Neural cell (in vitro differentiated cells): ENCODE results near the gene DDX54. TPM values are rescaled to one million over a fixed set of nuclear protein-coding genes. Genes with fewer than 3 reads are reported as not detected.

Source experiments
- H2AFZ ChIP-seq: fragments of 200-600, 300-800 bp; sonication (generic), shearing (Covaris generic); 2 replicates; pipeline ENCODE4 v1.6.0; 2014; ENCODE audit warnings: low read depth, mild to moderate bottlenecking, antibody characterized with exemption, low read length, moderate library complexity
- H3F3A ChIP-seq: fragments of 200-600 bp; shearing (Covaris generic); 2 replicates; pipeline ENCODE4 v1.6.1; 2016; ENCODE audit warnings: mild to moderate bottlenecking, moderate library complexity, mixed read lengths, antibody characterized with exemption, low read length; ENCODE audit not compliant: insufficient read depth, poor library complexity, severe bottlenecking
- H3K27ac ChIP-seq: fragments of 200-600, 300-800 bp; sonication (generic), shearing (Covaris generic); 2 replicates; pipeline ENCODE4 v1.5.1; 2014; ENCODE audit warnings: mild to moderate bottlenecking, low read length, moderate library complexity
- H3K27me3 ChIP-seq: fragments of 300-800, 200-600 bp; sonication (generic), shearing (Covaris generic); 2 replicates; pipeline ENCODE4 v1.6.0; 2014; ENCODE audit warnings: mild to moderate bottlenecking, low read depth, low read length, moderate library complexity; ENCODE audit not compliant: insufficient read depth
- H3K36me3 ChIP-seq: fragments of 300-800, 200-600 bp; sonication (generic), shearing (Covaris generic); 2 replicates; pipeline ENCODE4 v1.5.1; 2014; ENCODE audit warnings: mild to moderate bottlenecking, antibody characterized with exemption, low read length, moderate library complexity; ENCODE audit not compliant: insufficient read depth
- H3K4me2 ChIP-seq: fragments of 300-800, 200-600 bp; sonication (generic), shearing (Covaris generic); 2 replicates; pipeline ENCODE4 v1.6.0; 2014; ENCODE audit warnings: mild to moderate bottlenecking, low read length
- H3K4me3 ChIP-seq: fragments of 300-800, 200-600 bp; sonication (generic), shearing (Covaris generic); 2 replicates; pipeline ENCODE4 v1.5.1; 2014; ENCODE audit warnings: mild to moderate bottlenecking, low read length, moderate library complexity
- H3K79me2 ChIP-seq: fragments of 200-600 bp; shearing (Covaris generic); replicated peaks from 2 replicates; pipeline ENCODE4 v1.6.0; 2014; ENCODE audit warnings: mild to moderate bottlenecking, low read length, moderate library complexity; ENCODE audit not compliant: insufficient read depth
- H3K9ac ChIP-seq: fragments of 300-800, 200-600 bp; sonication (generic), shearing (Covaris generic); 2 replicates; pipeline ENCODE4 v1.6.1; 2016; ENCODE audit warnings: mild to moderate bottlenecking, low read length, mixed read lengths
- H3K9me2 ChIP-seq: fragments of 200-600 bp; shearing (Covaris generic); 2 replicates; pipeline ENCODE4 v1.6.1; 2016; ENCODE audit warnings: mild to moderate bottlenecking, low read length, mixed read lengths; ENCODE audit not compliant: insufficient read depth
- H3K9me3 ChIP-seq: fragments of 200-600, 300-800 bp; sonication (generic), shearing (Covaris generic); 2 replicates; pipeline ENCODE4 v1.6.1; 2016; ENCODE audit warnings: mild to moderate bottlenecking, mixed run types, low read length, moderate library complexity, mixed read lengths
- H4K20me1 ChIP-seq: fragments of 200-600 bp; shearing (Covaris generic); 2 replicates; pipeline ENCODE4 v1.6.1; 2016; ENCODE audit warnings: mild to moderate bottlenecking, mixed run types; ENCODE audit not compliant: insufficient read depth
- EP300 ChIP-seq: fragments of 450-650 bp; conservative IDR thresholded peaks from 2 replicates; pipeline ENCODE4 v1.6.1; 2014; ENCODE audit warnings: antibody characterized with exemption, mild to moderate bottlenecking, moderate library complexity; ENCODE audit not compliant: poor library complexity, severe bottlenecking
- EZH2 ChIP-seq: fragments of 200-600, 300-800 bp; shearing (Covaris generic), sonication (generic); IDR thresholded peaks from 2 replicates; pipeline ENCODE4 v1.6.1; 2014; ENCODE audit warnings: antibody characterized with exemption, low read length, borderline replicate concordance, mild to moderate bottlenecking; ENCODE audit not compliant: insufficient read depth, poor library complexity, severe bottlenecking
- MXI1 ChIP-seq: fragments of 450-650 bp; conservative IDR thresholded peaks from 2 replicates; pipeline ENCODE4 v1.6.1; 2014; ENCODE audit warnings: antibody characterized with exemption, mild to moderate bottlenecking; ENCODE audit not compliant: poor library complexity, severe bottlenecking
- POLR2AphosphoS5 ChIP-seq: IDR thresholded peaks from 2 replicates; pipeline ENCODE4 v1.6.1; 2012
- RAD21 ChIP-seq: fragments of 450-650 bp; conservative IDR thresholded peaks from 2 replicates; pipeline ENCODE4 v1.6.1; 2014; ENCODE audit warnings: antibody characterized with exemption, mild to moderate bottlenecking, moderate library complexity
- SMC3 ChIP-seq: fragments of 450-650 bp; conservative IDR thresholded peaks from 2 replicates; pipeline ENCODE4 v1.6.1; 2014; ENCODE audit warnings: antibody characterized with exemption, mild to moderate bottlenecking, moderate library complexity; ENCODE audit not compliant: poor library complexity
- TAF1 ChIP-seq: IDR thresholded peaks from 2 replicates; pipeline ENCODE4 v1.6.1; 2012; ENCODE audit warnings: low read depth
- polyA plus RNA-seq: library from polyadenylated mRNA; depleted of rRNA; stranded (reverse); fragments of >200 nt; gene quantifications from 2 replicates; pipeline ENCODE4 v1.2.3, GENCODE V29; 2014
- TF ChIP-seq, protein P1 (sequence below): fragments of 450-650 bp; IDR thresholded peaks from 2 replicates; pipeline ENCODE4 v1.5.1; 2014; ENCODE audit warnings: antibody characterized with exemption, mild to moderate bottlenecking, moderate library complexity; ENCODE audit not compliant: poor library complexity, severe bottlenecking
- TF ChIP-seq, protein P2 (sequence below): IDR thresholded peaks from 2 replicates; pipeline ENCODE4 v1.6.1; 2012; ENCODE audit warnings: borderline replicate concordance

DDX54 gene
- polyA plus RNA-seq, 1 donor from 2014 or later, result 63.3 TPM

DNA sequence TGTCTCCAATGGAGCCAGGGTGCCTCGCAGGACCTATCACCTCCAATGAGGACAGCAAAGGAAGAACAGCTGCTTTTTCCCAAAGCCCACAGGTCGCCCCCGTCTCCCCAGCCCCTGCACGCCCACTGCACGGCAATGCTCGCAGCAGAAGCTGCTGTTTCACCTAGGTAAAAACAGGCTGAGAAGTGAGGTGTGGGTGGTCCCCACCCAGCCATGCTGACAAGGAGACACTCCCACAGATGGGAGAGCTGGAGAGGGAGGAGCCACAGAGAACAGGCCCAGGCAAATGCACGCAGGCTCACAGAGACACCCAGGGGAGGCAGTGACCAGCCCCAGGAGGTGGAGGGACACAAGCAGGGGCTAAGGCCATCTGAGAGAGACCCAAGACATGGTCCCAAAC lies 25.3 kb downstream of the DDX54 start:
- Histone ChIP-seq H3K4me3 (peak overlapping the region; percentile 59), H3K36me3 (no peaks in the 10 kb centered on the region), H3K79me2 (no peaks in the 10 kb centered on the region), H3F3A (no peaks in the 10 kb centered on the region), H3K27me3 (peaks cover 11% of the 10 kb centered on the region), H3K27ac (peak overlapping the region; percentile 16), H3K4me2 (no peak overlapping the region), H3K9me3 (no peaks in the 10 kb centered on the region), H3K9me2 (no peaks in the 10 kb centered on the region), H4K20me1 (no peaks in the 10 kb centered on the region), H2AFZ (no peak overlapping the region), H3K9ac (peak overlapping the region; percentile 39)
- TF ChIP-seq, protein P1, sequence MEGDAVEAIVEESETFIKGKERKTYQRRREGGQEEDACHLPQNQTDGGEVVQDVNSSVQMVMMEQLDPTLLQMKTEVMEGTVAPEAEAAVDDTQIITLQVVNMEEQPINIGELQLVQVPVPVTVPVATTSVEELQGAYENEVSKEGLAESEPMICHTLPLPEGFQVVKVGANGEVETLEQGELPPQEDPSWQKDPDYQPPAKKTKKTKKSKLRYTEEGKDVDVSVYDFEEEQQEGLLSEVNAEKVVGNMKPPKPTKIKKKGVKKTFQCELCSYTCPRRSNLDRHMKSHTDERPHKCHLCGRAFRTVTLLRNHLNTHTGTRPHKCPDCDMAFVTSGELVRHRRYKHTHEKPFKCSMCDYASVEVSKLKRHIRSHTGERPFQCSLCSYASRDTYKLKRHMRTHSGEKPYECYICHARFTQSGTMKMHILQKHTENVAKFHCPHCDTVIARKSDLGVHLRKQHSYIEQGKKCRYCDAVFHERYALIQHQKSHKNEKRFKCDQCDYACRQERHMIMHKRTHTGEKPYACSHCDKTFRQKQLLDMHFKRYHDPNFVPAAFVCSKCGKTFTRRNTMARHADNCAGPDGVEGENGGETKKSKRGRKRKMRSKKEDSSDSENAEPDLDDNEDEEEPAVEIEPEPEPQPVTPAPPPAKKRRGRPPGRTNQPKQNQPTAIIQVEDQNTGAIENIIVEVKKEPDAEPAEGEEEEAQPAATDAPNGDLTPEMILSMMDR, result no peak
- TF ChIP-seq, protein P2, sequence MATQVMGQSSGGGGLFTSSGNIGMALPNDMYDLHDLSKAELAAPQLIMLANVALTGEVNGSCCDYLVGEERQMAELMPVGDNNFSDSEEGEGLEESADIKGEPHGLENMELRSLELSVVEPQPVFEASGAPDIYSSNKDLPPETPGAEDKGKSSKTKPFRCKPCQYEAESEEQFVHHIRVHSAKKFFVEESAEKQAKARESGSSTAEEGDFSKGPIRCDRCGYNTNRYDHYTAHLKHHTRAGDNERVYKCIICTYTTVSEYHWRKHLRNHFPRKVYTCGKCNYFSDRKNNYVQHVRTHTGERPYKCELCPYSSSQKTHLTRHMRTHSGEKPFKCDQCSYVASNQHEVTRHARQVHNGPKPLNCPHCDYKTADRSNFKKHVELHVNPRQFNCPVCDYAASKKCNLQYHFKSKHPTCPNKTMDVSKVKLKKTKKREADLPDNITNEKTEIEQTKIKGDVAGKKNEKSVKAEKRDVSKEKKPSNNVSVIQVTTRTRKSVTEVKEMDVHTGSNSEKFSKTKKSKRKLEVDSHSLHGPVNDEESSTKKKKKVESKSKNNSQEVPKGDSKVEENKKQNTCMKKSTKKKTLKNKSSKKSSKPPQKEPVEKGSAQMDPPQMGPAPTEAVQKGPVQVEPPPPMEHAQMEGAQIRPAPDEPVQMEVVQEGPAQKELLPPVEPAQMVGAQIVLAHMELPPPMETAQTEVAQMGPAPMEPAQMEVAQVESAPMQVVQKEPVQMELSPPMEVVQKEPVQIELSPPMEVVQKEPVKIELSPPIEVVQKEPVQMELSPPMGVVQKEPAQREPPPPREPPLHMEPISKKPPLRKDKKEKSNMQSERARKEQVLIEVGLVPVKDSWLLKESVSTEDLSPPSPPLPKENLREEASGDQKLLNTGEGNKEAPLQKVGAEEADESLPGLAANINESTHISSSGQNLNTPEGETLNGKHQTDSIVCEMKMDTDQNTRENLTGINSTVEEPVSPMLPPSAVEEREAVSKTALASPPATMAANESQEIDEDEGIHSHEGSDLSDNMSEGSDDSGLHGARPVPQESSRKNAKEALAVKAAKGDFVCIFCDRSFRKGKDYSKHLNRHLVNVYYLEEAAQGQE, result no peak
- TF ChIP-seq RAD21, result no peak
- no peak for TF ChIP-seq SMC3
- no peak for TF ChIP-seq EZH2
- no peak for TF ChIP-seq TAF1
- TF ChIP-seq POLR2AphosphoS5, result no peak
- no peak for TF ChIP-seq EP300
- TF ChIP-seq MXI1, result no peak

DNA sequence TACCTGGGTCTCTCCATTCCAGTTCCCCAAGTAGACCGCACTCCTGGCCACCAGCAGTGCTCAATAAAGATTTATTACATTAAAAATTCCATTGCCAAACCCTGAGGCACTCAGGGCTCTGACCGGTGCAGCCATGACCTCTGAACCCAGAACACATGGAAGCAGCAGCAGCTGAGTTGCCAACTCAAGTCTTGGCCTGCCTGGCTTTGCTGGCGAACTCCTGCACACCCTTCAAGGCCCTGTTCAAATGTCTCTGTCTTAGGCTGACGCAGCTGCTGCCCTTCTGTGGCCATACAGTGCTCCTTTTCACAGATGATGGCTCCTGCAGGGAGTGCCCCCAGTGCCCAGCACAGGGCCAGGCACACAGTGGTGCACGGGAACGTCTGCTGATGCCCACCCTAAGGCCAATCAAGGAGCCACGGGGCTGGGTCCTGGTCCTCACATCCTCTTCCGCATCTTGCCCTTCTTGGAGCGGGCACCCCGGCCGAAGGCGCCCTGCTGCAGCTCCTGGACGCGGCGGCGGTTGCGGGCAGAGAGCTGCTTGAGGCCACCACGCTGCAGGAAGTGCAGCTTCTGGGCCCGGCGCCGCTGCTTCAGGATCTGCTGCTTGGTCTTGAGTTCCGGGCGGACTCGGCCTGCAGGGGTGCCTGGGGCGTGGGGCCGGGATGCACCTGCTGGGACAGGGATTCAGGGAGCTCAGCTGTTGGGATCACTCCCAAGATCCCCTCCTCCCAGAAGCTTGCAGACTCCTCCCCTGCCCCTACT lies 26.7 kb downstream of the DDX54 start:
- Histone ChIP-seq H3K9me2 (no peaks in the 10 kb centered on the region), H3K4me2 (no peak overlapping the region), H3K36me3 (no peaks in the 10 kb centered on the region), H3K27ac (no peak overlapping the region), H4K20me1 (no peaks in the 10 kb centered on the region), H3K27me3 (peaks cover 24% of the 10 kb centered on the region), H2AFZ (no peak overlapping the region), H3F3A (no peaks in the 10 kb centered on the region), H3K4me3 (no peak overlapping the region), H3K9ac (no peak overlapping the region), H3K9me3 (no peaks in the 10 kb centered on the region), H3K79me2 (no peaks in the 10 kb centered on the region)
- TF ChIP-seq RAD21 (no peak), POLR2AphosphoS5 (no peak), EP300 (no peak), SMC3 (no peak)
- TF ChIP-seq, protein P1, result no peak
